Thyroid gland (tissue), 4 donors: ENCODE results near the gene ASCC3.

ENCODE experiments used
- POLR2A ChIP-seq, 2 donors: fragments of 450-650 bp; IDR thresholded peaks; one replicate each; pipeline ENCODE4 v1.6.1; 2017; ENCODE audit warnings: antibody characterized with exemption in 2 of 2, mild to moderate bottlenecking in 2 of 2, moderate library complexity in 1 of 2
- TF ChIP-seq, protein P1 (sequence below), 6 experiments: fragments of 200-600 bp in 3 of 6; fragments of 450-650 bp in 3 of 6; sonication (generic) in 3 of 6; IDR thresholded peaks; one replicate each; pipeline ENCODE4 v1.5.1; 2016 to 2019; ENCODE audit warnings: antibody characterized with exemption in 6 of 6, mild to moderate bottlenecking in 2 of 6, inconsistent platforms in 1 of 6, moderate library complexity in 1 of 6

DNA sequence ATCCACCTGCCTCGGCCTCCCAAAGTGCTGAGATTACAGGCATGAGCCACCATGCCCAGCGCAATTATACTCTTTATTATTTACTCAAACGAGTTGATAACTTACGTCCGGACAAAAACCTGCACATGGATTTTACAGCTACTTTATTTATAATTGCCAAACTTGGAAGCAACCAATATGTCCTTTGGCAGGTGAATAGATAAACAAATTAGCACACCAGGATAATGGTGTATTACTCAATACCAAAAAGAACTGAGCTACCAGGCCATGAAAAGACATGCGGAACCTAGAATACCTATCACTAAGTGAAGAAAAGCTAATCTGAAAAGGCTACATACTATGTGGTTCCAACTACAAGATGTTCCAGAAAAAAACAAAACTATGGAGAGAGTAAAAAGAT lies 168.1 kb downstream of the ASCC3 start:
- TF ChIP-seq, protein P1, sequence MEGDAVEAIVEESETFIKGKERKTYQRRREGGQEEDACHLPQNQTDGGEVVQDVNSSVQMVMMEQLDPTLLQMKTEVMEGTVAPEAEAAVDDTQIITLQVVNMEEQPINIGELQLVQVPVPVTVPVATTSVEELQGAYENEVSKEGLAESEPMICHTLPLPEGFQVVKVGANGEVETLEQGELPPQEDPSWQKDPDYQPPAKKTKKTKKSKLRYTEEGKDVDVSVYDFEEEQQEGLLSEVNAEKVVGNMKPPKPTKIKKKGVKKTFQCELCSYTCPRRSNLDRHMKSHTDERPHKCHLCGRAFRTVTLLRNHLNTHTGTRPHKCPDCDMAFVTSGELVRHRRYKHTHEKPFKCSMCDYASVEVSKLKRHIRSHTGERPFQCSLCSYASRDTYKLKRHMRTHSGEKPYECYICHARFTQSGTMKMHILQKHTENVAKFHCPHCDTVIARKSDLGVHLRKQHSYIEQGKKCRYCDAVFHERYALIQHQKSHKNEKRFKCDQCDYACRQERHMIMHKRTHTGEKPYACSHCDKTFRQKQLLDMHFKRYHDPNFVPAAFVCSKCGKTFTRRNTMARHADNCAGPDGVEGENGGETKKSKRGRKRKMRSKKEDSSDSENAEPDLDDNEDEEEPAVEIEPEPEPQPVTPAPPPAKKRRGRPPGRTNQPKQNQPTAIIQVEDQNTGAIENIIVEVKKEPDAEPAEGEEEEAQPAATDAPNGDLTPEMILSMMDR (IDR thresholded peaks at IDR 0.05) = no peak
- TF ChIP-seq POLR2A (IDR thresholded peaks at IDR 0.05) = no peak
